Smooth muscle cell of the umbilical artery (primary cell): ENCODE data around the gene SSH2. TPM values are rescaled to one million over a fixed set of nuclear protein-coding genes. Genes with fewer than 3 reads are reported as not detected.

ENCODE experiments used
- total RNA-seq: library from RNA; depleted of rRNA; stranded (reverse); fragments of >200 nt; gene quantifications from 2 replicates; pipeline ENCODE4 v1.2.3, GENCODE V29; 2014

SSH2 gene, protein sequence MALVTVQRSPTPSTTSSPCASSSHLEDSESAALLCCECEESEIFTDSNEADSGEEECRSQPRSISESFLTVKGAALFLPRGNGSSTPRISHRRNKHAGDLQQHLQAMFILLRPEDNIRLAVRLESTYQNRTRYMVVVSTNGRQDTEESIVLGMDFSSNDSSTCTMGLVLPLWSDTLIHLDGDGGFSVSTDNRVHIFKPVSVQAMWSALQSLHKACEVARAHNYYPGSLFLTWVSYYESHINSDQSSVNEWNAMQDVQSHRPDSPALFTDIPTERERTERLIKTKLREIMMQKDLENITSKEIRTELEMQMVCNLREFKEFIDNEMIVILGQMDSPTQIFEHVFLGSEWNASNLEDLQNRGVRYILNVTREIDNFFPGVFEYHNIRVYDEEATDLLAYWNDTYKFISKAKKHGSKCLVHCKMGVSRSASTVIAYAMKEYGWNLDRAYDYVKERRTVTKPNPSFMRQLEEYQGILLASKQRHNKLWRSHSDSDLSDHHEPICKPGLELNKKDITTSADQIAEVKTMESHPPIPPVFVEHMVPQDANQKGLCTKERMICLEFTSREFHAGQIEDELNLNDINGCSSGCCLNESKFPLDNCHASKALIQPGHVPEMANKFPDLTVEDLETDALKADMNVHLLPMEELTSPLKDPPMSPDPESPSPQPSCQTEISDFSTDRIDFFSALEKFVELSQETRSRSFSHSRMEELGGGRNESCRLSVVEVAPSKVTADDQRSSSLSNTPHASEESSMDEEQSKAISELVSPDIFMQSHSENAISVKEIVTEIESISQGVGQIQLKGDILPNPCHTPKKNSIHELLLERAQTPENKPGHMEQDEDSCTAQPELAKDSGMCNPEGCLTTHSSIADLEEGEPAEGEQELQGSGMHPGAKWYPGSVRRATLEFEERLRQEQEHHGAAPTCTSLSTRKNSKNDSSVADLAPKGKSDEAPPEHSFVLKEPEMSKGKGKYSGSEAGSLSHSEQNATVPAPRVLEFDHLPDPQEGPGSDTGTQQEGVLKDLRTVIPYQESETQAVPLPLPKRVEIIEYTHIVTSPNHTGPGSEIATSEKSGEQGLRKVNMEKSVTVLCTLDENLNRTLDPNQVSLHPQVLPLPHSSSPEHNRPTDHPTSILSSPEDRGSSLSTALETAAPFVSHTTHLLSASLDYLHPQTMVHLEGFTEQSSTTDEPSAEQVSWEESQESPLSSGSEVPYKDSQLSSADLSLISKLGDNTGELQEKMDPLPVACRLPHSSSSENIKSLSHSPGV (N-terminal part only)
- 5.6 and 15.9 TPM in 2 replicates for total RNA-seq

DNA sequence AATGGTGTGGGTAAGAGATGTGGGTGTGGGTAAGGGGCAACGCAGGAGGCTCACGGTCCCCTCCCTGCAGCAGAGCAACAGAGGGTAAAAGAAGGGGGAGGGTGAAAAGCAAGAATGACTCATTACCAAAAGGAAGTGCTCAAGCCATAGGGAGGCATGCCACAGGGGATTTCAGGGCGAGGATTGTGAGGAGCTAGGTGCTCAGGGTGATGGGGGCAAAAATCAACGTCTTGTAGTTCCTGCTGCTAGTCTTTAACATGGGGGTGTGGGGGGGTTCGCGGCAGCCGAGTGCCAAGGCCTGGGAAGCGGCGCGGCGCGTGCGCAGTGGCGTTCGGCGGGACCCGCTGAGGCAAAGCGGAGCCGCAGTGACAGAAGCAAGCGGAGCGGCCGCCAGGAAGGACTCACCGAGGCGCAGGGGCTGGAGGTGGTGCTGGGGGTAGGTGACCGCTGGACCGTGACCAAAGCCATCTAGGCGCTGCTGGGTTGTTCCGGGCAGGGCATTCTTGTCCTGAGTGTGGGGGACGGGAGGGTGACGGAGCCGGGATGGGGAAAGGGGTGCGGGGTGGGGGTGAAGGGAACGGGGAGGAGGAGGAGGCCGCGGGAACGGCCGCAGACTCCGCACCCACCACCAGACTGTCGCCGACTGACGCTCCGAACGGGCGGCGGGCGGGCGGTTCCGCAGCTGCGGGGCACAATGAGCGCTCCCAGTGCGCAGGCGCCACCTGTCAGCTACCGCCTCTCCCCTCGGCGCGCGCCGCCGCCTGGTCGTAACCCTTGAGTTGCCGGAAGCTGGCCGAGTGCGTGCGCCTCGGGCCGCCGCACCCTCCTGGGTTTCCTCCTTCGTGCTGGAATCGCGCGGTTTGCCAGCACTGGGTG, at the start of gene SSH2:
TSS of gene SSH2 (minus strand) at position 696 of the 876 bp plus-strand sequence. CDS start at position 468, 228 bp downstream.

DNA sequence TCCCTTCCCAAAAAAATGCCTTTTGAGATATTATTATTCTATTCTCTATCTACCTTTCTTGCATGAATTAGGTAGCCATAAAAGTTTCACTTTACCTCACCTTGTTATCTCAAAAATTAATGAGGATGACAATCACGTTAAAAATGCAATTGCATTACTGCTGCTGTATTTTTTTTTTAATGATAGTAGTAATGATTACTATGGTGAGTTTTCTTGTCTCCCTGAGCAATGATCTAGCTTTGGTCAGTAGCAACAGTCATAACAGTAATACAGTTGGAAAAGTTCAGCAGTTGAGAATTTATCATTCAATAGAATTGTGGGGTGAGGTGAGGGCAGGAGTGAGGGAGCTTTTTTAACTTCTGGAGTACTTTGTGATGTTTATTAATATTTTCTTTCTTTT, 11.3 kb upstream of the SSH2 start, which contains the start of gene EFCAB5:
TSS of gene EFCAB5 (plus strand) at position 301 of the 400 bp plus-strand sequence. CDS start 163 bp downstream, outside the sequence.

DNA sequence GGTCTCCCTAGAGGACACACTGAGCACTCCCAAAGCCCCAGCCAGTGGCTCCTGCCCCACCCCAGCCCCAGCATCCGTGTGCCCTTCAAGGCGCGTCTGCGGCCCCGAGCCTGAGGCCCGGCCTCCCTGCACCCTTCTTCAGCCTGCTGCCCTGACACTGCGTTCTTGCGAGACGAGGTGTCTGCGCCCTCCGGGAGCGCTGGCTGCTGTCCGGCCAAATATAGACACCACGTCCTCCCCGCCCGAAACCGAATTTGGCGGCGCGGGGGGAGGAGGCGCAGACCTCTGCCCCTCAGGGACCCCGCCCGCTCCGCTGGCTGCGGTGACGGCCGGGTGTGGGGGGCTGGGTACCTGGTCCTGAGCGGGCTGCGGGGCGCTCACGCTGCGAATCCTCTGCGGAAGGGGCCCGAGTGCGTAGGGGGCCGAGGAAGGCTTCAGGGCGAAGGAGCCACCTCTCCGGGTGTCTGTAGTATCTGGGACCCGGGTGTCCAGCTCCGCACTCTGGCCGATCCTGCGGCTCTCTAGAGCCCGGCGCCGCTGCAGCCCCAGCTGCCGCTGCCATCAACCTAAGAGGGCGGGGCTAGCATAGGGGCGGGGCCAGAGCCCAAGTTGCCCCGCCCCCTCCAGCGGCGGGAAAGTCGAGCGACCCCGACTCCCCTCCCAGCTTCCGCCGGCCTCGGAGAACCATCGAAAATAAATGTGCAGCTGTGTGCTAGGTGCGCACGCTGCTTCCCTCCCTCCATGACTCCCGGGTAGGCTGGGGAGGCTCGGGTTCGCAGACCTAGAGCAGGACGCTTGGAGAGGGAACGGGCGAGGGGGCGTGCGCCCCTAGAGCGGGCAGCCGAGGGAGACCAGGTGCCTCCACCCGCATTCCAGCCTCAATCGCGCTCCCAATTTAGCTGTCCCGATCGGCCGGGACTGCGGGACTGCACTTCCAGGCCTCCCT, 307.4 kb downstream of the SSH2 start, which contains the start of gene CORO6:
TSS of gene CORO6 (minus strand) at position 576 of the 946 bp plus-strand sequence. CDS start 1,491 bp downstream, outside the sequence.

DNA sequence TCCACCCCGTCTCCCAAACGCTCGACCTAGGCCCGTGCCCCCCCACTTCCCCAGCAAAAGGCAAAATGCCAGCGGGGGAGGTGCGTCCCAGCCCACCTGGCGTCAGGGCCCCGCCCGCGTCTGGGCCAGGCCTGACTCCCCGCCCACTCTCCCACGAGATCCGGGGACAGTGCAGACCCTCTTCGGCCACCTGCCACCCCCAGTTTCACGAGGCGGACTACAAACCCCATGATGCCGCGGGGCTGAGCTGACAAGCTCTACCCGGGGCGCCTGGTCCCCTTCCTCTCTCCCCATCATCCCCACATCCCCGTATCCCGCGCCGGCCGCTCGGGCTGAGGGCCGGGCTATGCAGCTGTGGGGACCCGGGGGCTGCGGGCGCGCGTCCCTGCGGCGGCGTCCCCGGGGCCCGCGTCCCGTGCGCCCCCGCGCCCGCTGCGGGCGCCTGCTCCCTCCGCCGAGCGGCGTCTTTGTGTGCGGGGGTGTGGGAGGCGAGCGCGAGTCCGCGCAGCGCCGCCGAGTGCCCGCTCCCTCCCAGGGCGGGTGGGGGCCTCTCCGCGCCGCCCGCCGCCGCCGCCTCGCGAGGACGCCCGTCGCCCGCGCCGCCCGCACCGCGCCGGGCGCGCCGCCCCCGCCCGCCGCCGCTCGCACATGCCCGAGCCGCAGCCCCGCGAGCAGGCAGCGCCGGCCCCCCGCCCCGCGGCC, 337.0 kb downstream of the SSH2 start, which contains the start of gene ANKRD13B:
TSS of gene ANKRD13B (plus strand) at position 283 of the 702 bp plus-strand sequence. CDS start 490 bp downstream, outside the sequence.

DNA sequence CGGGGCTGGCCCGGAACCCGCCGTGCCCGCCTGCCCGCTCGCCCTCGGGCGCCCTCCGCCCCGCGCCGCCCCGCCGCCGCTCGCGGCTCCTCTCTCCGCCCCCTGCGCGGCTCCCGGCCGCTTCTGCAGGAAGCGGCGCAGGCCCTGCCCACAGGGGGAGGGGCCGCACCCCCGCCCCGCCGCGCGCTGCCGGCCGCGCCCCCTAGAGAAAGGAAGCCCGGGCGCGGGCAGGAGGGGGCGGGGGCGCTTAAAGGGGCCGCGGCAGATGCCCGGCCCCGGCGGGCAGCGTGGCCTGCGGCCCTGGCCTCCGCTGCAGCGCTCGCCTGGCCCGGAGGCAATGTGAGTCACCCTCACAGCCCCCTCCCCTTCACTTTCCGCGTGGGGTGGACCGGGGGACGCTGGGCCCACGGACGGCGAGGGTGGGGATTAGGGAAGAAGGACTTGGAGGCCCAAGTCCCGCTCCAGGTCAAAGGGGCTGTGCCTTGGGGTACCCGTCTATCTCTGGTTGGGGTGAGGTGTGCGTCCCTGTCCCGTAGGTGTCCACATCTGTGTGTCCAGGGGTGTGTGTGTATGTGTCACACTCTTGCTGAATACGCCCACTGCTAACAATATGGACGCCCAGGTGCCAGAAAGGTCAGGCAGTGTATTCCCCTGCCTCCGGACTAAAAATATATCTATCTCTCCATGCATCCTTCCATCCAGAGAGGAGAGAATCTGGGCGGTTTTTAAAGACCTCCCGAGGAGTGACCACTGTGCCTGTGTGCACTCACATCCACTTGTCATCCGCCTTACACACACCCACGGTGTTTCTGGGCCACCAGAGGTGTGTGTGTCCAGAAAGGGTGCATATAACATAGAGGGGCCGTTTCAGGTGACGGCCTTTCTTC, 340.3 kb downstream of the SSH2 start, which contains the start of gene GIT1:
TSS of gene GIT1 (minus strand) at position 125 of the 887 bp plus-strand sequence. CDS start 270 bp downstream, outside the sequence.

Other genes with a start within 250 kb of the SSH2 start
- 0.59 and 1.3 TPM in 2 replicates for gene EFCAB5, start 11.4 kb upstream of the SSH2 start, total RNA-seq
- gene NSRP1, start 186.6 kb upstream of the SSH2 start, total RNA-seq: 7.7 and 13.4 TPM in 2 replicates